Gastrocnemius medialis (tissue), 4 donors: ENCODE results near the gene KLHL25. TPM values are rescaled to one million over a fixed set of nuclear protein-coding genes. Genes with fewer than 3 reads are reported as not detected.

Source experiments
- ATAC-seq, 2 donors: fragments of 150-250 bp; one replicate each; pipeline ENCODE4 v1.9.1; 2016
- DNase-seq, 2 donors: peaks; one replicate each; pipeline ENCODE4 v3.0.0-alpha.2; 2019
- H3K27ac ChIP-seq, 4 donors: fragments of 200-600 bp; sonication (generic); 1 replicate in 1 of 4; 2 replicates in 3 of 4; pipeline ENCODE4 v1.5.1; 2016 to 2018; ENCODE audit warnings: mild to moderate bottlenecking in 2 of 4, moderate library complexity in 1 of 4
- H3K27me3 ChIP-seq, 3 donors: fragments of 200-600 bp; sonication (generic) in 2 of 3; 1 replicate in 1 of 3; 2 replicates in 2 of 3; pipeline versions ENCODE4 v1.5.1 to v1.6.0; 2016 to 2019; ENCODE audit warnings: mild to moderate bottlenecking in 1 of 3, moderate library complexity in 1 of 3
- H3K36me3 ChIP-seq, 2 donors: fragments of 200-600 bp; sonication (generic) in 1 of 2; one replicate each; pipeline ENCODE4 v1.5.1; 2017 to 2018
- H3K4me1 ChIP-seq, 2 donors: fragments of 200-600 bp; sonication (generic) in 1 of 2; one replicate each; pipeline ENCODE4 v1.5.1; 2016 to 2017; ENCODE audit warnings: mild to moderate bottlenecking in 2 of 2
- H3K4me3 ChIP-seq, 4 donors: fragments of 200-600 bp; sonication (generic) in 3 of 4; 1 replicate in 1 of 4; 2 replicates in 3 of 4; pipeline ENCODE4 v1.5.1; 2016 to 2019; ENCODE audit warnings: mild to moderate bottlenecking in 2 of 4
- H3K9me3 ChIP-seq, 3 donors: fragments of 200-600 bp; sonication (generic) in 2 of 3; 1 replicate in 1 of 3; 2 replicates in 2 of 3; pipeline ENCODE4 v1.5.1; 2016 to 2019
- CTCF ChIP-seq, 5 experiments: fragments of 450-650 bp in 3 of 5; fragments of 200-600 bp in 2 of 5; sonication (generic) in 2 of 5; IDR thresholded peaks in 4 of 5; conservative IDR thresholded peaks in 1 of 5; 1 replicate in 4 of 5; 2 replicates in 1 of 5; pipeline ENCODE4 v1.5.1; 2016 to 2019; ENCODE audit warnings: antibody characterized with exemption in 5 of 5, mild to moderate bottlenecking in 3 of 5, moderate library complexity in 3 of 5
- POLR2A ChIP-seq, 2 donors: fragments of 450-650 bp; IDR thresholded peaks; one replicate each; pipeline ENCODE4 v1.6.1; 2017; ENCODE audit warnings: antibody characterized with exemption in 2 of 2, mild to moderate bottlenecking in 2 of 2, moderate library complexity in 2 of 2
- in situ Hi-C, 4 donors: fragments of 200-750 bp; cut with MboI; loops; one replicate each; pipeline versions ENCODE4 v1.15.0 to v1.8.0; 2017; ENCODE audit warnings: low sequenced_read_pairs in 4 of 4
- intact Hi-C: fragments of 100-400 bp; cut with DNase I; formaldehyde crosslinking; loops from one replicate; pipeline ENCODE4 v1.15.1; 2023; ENCODE audit warnings: low total_unique reads
- total RNA-seq, 4 donors: library from RNA; depleted of rRNA; stranded (reverse); fragments of >200 nt; gene quantifications; one replicate each; pipeline versions ENCODE4 v1.1.0 to v1.2.3, GENCODE V29; 2016

KLHL25 gene
- total RNA-seq, 4 donors from 2014 or later: 4.8 to 7.0 (median 6.8) TPM

- TF ChIP-seq CTCF (IDR thresholded peaks at IDR 0.05 in 4 of 5, conservative IDR thresholded peaks at IDR 0.05 in 1 of 5): no peak
- H3K4me1 ChIP-seq: peaks cover 21 to 37% of the 10 kb centered on the region in 2 donors
These were observed 49.7 kb downstream of the KLHL25 start for GRCh38 chr15:85745023-85745422.

GRCh38 chr15:85744579-85744978, 50.1 kb downstream of the KLHL25 start:
- TF ChIP-seq CTCF (IDR thresholded peaks at IDR 0.05 in 4 of 5, conservative IDR thresholded peaks at IDR 0.05 in 1 of 5) (no peak), POLR2A (IDR thresholded peaks at IDR 0.05) (no peak)
- no peak for DNase-seq
- Histone ChIP-seq H3K27me3 (no peaks in the 10 kb centered on the region), H3K36me3 (peaks cover 0 to 91% of the 10 kb centered on the region in 2 donors), H3K4me1 (peaks cover 16 to 33% of the 10 kb centered on the region in 2 donors), H3K27ac (peak overlapping the region in 1 of 4 donors; percentile 59), H3K4me3 (no peak overlapping the region), H3K9me3 (no peaks in the 10 kb centered on the region)
- no peak for ATAC-seq
- intact Hi-C loops (loop anchor here (2.0 kb wide), 1 partner anchor 14 kb away; no protein-coding TSS in a partner anchor), in situ Hi-C loops (loop anchor here in 1 of 4 donors (5.0 kb wide), 1 partner anchor 88 kb away; no protein-coding TSS in a partner anchor)

More at GRCh38 chr15:85745023-85745422, 49.7 kb downstream of the KLHL25 start:
- intact Hi-C loops (loop anchor here (2.0 kb wide), 1 partner anchor 14 kb away; no protein-coding TSS in a partner anchor), in situ Hi-C loops (no loop called here)
- no peaks in the 10 kb centered on the region for H3K9me3 ChIP-seq
- no peaks in the 10 kb centered on the region for H3K27me3 ChIP-seq
- no peak overlapping the region for H3K27ac ChIP-seq
- ATAC-seq (no peak), DNase-seq (no peak)
- no peak overlapping the region for H3K4me3 ChIP-seq
- peaks cover 0 to 86% of the 10 kb centered on the region in 2 donors for H3K36me3 ChIP-seq

- peaks cover 10 to 22% of the 10 kb centered on the region in 2 donors for H3K4me1 ChIP-seq
- intact Hi-C loops: loop anchor here (2.0 kb wide), 1 partner anchor 13 kb away; no protein-coding TSS in a partner anchor
- H3K36me3 ChIP-seq: peaks cover 0 to 92% of the 10 kb centered on the region in 2 donors
- no peak for TF ChIP-seq POLR2A (IDR thresholded peaks at IDR 0.05)
- no peak for TF ChIP-seq CTCF (IDR thresholded peaks at IDR 0.05 in 4 of 5, conservative IDR thresholded peaks at IDR 0.05 in 1 of 5)
- peak overlapping the region; percentile 32 to 59 (median 52) for H3K27ac ChIP-seq
- H3K27me3 ChIP-seq: no peaks in the 10 kb centered on the region
- no peak for DNase-seq
- in situ Hi-C loops: loop anchor here in 1 of 4 donors (5.0 kb wide), 1 partner anchor 89 kb away; no protein-coding TSS in a partner anchor
- no peaks in the 10 kb centered on the region for H3K9me3 ChIP-seq
- no peak for ATAC-seq
- H3K4me3 ChIP-seq: no peak overlapping the region
These were observed 51.2 kb downstream of the KLHL25 start for GRCh38 chr15:85743392-85744055.

- DNase-seq: no peak
- Histone ChIP-seq H3K36me3 (peaks cover 0 to 86% of the 10 kb centered on the region in 2 donors), H3K9me3 (no peaks in the 10 kb centered on the region), H3K4me1 (peaks cover 10 to 18% of the 10 kb centered on the region in 2 donors), H3K27me3 (no peaks in the 10 kb centered on the region), H3K4me3 (no peak overlapping the region), H3K27ac (peak overlapping the region; percentile 6 to 63 (median 52))
- TF ChIP-seq POLR2A (IDR thresholded peaks at IDR 0.05) (no peak), CTCF (IDR thresholded peaks at IDR 0.05 in 4 of 5, conservative IDR thresholded peaks at IDR 0.05 in 1 of 5) (no peak)
- intact Hi-C loops (no loop called here), in situ Hi-C loops (loop anchor here in 1 of 4 donors (5.0 kb wide), 1 partner anchor 90 kb away; no protein-coding TSS in a partner anchor)
- peak in 1 of 2 donors; percentile 79 for ATAC-seq
These were observed 52.4 kb downstream of the KLHL25 start for GRCh38 chr15:85742186-85742821.
